HG02885 (cell line): Measurements from ENCODE around the gene SYTL3.
A peak's percentile ranks its signal among the peaks of the same experiment; 100 is the strongest.
"Not testable (repeated sequence)": the region's sequence is repeated elsewhere in the genome, so short reads cannot be mapped to it uniquely, and the experiment has no call there.

Source experiments
- ATAC-seq: cut with Tn5 transposase; IDR thresholded peaks from one replicate; pipeline ENCODE4 v1.9.1; 2021; ENCODE audit warnings: mild to moderate bottlenecking; ENCODE audit not compliant: unreplicated experiment, poor library complexity

SYTL3 gene

GRCh38 chr6:158784505-158784904 is 134.7 kb downstream of the SYTL3 start:
- ATAC-seq: no peak

DNA sequence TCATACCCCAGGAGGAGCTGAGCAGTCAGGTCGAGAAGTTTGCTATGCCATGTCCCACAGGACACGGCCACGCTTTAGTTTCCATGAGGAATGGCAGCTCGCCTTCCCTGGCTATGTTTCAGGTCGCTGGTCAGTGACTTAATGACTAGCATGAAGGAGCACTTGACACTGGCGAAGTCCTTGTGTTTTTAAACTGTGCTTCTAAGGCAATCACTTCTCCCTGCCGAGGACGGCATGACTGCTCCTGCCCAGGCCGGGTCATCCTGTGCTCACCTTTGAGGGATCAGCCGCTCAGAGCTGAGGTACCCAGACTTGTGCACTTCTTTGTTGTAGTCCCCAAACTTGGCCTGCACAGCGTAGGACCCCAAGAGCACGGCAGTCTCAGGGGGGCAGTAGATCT is 135.2 kb downstream of the SYTL3 start:
- no peak for ATAC-seq

DNA sequence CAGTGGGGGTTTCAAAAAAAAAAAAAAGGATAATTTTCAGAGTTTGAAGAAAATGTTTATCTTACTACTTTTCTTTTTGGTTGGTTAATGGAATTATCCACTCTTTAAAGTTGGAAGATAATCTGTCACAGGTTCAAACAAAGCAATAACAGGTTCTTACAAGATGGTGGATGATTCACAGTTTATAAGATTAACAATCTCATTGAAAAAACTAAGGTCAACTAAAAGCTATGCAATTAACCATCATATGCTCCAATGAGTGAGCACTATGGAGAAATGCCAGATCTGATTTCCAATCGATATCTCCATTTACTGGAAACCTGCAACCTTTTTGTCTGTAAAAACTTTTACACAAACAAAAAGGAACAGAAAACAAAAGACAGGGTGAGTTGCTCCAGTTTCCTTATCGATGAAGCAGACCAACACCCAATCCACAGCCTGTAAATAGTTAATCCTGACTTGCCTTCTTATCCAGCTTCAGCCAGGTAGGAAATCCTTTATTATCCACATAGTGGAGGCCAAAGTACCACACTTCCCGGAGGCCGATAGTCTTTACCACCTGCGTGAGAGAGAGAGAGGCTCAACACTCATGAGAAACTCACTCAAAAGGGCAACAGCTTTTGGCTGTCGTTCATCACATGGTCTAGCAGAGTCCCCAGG is 136.9 kb downstream of the SYTL3 start:
- ATAC-seq: no peak

DNA sequence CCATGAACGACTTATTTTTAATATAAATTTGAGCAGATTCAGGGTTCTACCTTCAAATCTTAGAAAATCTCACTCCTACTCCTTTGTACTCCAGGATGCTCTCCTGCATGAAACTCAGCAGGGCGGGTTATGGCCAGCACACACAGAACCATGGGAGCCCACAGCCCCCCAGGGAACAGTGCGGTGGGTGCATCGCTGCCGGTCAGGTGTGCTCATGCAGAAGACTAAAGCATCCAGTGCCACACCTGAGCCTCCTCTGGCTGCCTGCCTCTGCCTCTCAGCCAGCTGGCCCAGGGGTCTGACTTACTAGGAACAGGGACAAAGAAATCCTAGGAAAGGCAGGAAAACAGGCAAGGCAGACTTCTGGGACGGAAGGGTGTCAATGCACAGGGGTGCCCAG is 137.5 kb downstream of the SYTL3 start:
- ATAC-seq: no peak

- peak; percentile 49 for ATAC-seq
These were observed 139.5 kb downstream of the SYTL3 start for GRCh38 chr6:158789115-158789917.

GRCh38 chr6:158791274-158791855 is 141.5 kb downstream of the SYTL3 start:
- no peak for ATAC-seq

DNA sequence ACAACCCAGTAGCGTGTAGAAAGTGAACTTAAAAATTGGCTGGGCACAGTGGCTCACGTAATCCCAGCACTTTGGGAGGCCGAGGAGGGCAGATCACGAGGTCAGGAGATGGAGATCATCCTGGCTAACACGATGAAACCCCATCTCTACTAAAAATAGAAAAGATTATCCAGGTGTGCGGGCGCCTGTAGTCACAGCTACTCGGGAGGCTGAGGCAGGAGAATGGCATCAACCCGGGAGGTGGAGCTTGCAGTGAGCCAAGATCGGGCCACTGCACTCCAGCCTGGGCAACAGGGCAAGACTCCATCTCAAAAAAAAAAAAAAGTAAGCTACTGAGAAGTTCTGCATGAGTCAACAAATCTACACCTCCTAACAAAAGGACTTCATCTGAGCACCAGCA is 142.7 kb downstream of the SYTL3 start:
- ATAC-seq: not testable (repeated sequence)

DNA sequence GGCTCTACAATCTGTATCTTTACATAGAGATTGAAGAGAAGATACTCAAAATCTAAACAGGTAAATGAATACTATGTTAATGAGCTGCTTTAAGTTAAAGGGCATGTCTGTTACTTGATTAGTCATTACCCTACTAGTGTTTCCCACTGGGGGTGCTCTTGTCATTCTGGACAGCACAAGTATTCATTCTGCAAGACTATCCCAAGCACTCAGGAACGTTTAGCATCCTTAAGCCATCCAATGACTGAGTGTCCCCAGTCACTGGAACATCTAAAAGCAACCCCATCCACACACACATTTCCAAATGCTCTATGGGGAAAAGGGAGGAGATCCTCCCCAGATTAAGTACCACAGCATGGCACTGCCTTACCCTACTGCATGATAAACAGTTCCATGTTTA is 143.6 kb downstream of the SYTL3 start:
- ATAC-seq: peak; percentile 77

DNA sequence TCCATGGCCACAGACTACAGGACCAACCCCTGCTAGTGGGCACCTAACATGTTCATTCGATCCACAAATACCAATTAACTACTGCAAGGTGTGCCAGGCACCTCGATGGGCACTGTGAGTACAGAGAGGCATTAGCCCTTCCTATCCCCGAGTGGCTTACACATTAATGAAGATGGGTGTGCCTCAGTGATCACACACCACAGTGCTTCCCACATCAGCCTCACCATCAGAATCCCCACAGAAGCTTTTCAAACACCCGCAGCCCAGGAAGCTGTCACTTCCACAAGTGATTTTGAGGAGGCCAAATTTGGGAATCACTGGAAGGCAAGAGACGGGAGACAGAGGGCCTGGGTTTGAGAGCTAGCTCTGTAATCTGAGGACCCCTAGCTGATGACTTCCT is 145.7 kb downstream of the SYTL3 start:
- ATAC-seq: no peak

GRCh38 chr6:158796353-158796752 is 146.5 kb downstream of the SYTL3 start:
- ATAC-seq: no peak

GRCh38 chr6:158797331-158798310 is 147.8 kb downstream of the SYTL3 start:
- ATAC-seq: no peak

- ATAC-seq: no peak
These were observed 148.5 kb downstream of the SYTL3 start for GRCh38 chr6:158798311-158798710.

DNA sequence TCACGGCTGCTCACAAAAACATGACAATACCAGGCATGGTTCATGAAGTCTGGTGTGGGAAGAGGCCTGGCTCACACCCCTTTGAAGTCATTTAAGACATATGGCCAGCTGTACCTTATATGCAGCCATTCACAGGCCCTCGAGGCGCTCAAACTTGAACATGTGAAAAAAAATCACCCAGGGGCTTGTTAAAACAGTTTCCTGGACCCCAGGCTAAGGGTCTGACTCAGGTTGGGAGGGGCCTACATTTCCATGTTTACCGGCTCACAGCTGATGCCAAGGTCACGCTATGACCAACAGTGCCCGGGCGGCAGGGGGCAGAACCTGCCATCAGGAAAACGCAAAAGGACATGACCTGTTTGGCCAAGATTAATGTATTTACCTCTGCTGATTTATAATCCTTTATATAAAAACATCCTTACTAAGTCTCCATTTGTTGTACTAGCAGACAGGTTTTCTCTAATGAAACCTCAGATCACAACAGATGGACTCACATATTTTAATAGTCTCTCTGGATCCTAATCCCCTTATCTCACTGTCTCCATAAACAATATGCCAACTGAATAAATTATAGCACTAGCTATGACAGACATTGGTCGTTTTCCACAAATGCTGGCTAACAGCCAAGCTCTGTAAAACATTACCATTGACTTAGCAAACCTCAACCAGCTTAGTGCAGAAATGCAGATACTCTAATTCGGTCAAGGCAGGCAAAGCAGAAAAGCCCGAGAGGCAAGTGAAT is 149.4 kb downstream of the SYTL3 start:
- no peak for ATAC-seq

GRCh38 chr6:158801655-158802294 is 151.9 kb downstream of the SYTL3 start:
- no peak for ATAC-seq

DNA sequence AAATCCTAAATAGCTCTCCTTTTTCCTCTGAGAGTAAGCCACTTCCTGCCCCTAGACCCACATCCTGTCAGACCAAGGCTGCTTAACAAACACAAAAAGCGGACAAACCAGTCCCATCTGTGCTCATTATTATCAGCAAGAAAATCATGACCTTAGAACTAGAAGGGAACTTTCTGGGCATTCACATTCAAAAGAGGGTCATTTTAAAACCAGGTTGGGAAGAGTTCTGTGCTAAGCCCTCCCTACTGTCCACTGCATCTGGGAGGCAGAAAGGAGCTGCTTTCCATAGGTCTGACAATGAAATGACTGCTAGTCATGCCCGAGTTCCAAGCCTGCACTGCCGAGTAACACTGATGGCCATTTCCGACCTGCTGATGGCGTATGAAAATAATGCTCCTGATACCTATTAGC is 153.9 kb downstream of the SYTL3 start:
- ATAC-seq: peak; percentile 66

DNA sequence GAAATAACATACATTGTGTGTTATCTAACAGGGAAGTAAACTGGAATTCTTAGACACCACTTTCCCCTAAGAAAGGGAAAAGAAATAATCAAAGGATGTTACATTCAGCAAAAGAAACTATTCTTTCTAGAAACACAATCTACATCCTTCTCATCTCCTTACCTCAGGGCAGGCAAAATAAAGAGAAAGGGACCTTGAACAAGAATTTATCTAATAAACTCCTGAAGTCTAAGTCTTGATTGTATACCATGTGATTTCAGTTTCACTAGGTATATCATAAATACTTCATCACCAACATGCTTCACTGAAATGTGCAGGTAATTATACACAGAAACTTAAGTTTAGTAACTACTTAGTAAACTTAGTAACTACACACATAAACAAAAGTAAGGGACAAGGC is 154.4 kb downstream of the SYTL3 start:
- no peak for ATAC-seq

DNA sequence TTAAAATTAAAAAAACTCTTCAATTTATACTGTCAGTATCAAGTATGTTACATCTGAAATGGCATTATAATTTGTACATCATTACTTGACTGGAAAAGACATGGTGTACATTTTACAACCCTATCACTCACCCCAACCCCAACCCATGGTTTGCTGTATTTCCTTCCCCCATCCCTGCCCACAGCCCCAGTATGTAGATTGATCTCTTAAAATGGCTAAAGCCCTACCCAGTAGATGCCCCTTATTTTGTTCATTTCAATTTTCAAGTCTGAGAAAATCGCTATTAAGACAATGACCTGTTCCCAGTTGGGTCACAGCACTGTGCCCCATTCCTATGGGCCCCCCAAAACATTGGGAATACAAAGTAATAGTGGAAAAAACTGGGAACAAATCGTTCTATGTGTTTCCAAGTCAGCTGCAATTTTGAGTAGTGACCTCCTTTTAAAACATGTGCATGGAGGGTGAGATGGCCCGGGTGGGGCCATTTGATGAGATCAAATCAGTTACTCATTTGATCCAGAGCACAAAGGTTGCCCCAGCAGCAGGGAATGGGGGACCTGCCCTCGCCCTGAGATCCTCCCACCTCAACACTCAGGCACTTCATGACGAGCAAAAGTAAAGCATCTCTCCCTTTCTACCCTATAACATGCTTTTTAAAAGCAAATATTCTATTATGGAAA is 156.0 kb downstream of the SYTL3 start:
- no peak for ATAC-seq

GRCh38 chr6:158807515-158808441 is 157.9 kb downstream of the SYTL3 start:
- ATAC-seq: no peak
